ENCODE measurements around the gene POU2AF1.
"Not testable (repeated sequence)": the region's sequence is repeated elsewhere in the genome, so short reads cannot be mapped to it uniquely, and the experiment has no call there.

The POU2AF1 gene

GRCh38 chr11:111410951-111411350 is 31.9 kb upstream of the POU2AF1 start:
- DNase-seq: no peak

- DNase-seq: no peak
Measured at GRCh38 chr11:111409915-111410314, 30.8 kb upstream of the POU2AF1 start.

GRCh38 chr11:111408789-111409727 is 30.0 kb upstream of the POU2AF1 start:
- no peak for DNase-seq

GRCh38 chr11:111407652-111408051 is 28.6 kb upstream of the POU2AF1 start:
- no peak for DNase-seq

GRCh38 chr11:111406589-111406988 is 27.5 kb upstream of the POU2AF1 start:
- no peak for DNase-seq

GRCh38 chr11:111406091-111406490 is 27.0 kb upstream of the POU2AF1 start:
- no peak for DNase-seq

- no peak for DNase-seq
Measured at GRCh38 chr11:111405551-111405950, 26.5 kb upstream of the POU2AF1 start.

- DNase-seq: no peak
Measured at GRCh38 chr11:111403051-111403726, 24.1 kb upstream of the POU2AF1 start.

- DNase-seq: no peak
Measured at GRCh38 chr11:111402411-111402810, 23.3 kb upstream of the POU2AF1 start.

- not testable (repeated sequence) for DNase-seq
Measured at GRCh38 chr11:111401957-111402356, 22.9 kb upstream of the POU2AF1 start.

- no peak for DNase-seq
Measured at GRCh38 chr11:111400595-111400994, 21.5 kb upstream of the POU2AF1 start.

- no peak for DNase-seq
Measured at GRCh38 chr11:111399187-111400031, 20.3 kb upstream of the POU2AF1 start.

- no peak for DNase-seq
Measured at GRCh38 chr11:111397034-111397433, 18.0 kb upstream of the POU2AF1 start.

- no peak for DNase-seq
Measured at GRCh38 chr11:111395749-111396148, 16.7 kb upstream of the POU2AF1 start.

- no peak for DNase-seq
Measured at GRCh38 chr11:111395081-111395480, 16.0 kb upstream of the POU2AF1 start.

GRCh38 chr11:111394147-111394546 is 15.1 kb upstream of the POU2AF1 start:
- DNase-seq: not testable (repeated sequence)

- DNase-seq: no peak
Measured at GRCh38 chr11:111393585-111393984, 14.5 kb upstream of the POU2AF1 start.

GRCh38 chr11:111393096-111393495 is 14.0 kb upstream of the POU2AF1 start:
- DNase-seq: no peak

- no peak for DNase-seq
Measured at GRCh38 chr11:111392552-111392951, 13.5 kb upstream of the POU2AF1 start.

GRCh38 chr11:111391328-111392124 is 12.5 kb upstream of the POU2AF1 start:
- no peak for DNase-seq

GRCh38 chr11:111388842-111389241 is 9.8 kb upstream of the POU2AF1 start:
- no peak for DNase-seq
